H1 (cell line): ENCODE data around the gene MAPK9. TPM values are rescaled to one million over a fixed set of nuclear protein-coding genes. Genes with fewer than 3 reads are reported as not detected.
A peak's percentile ranks its signal among the peaks of the same experiment; 100 is the strongest.

Experiments
- CTCF ChIA-PET: fragments of 300-600 bp; sonication (Branson Sonifier 250); formaldehyde crosslinking; loops from one replicate; lab custom pipeline; 2021; ENCODE audit not compliant: partially characterized antibody; lab: Charles Lee
- POLR2A ChIA-PET: fragments of 300-600 bp; sonication (Branson Sonifier 250); formaldehyde crosslinking; loops from one replicate; lab custom pipeline; 2021; ENCODE audit warnings: inconsistent platforms; ENCODE audit not compliant: partially characterized antibody; lab: Charles Lee
- DNase-seq, 2 experiments: peaks; one replicate each; pipeline versions ENCODE4 v3.0.0 to v3.0.0-alpha.2; 2010 to 2022; ENCODE audit warnings: low spot score in 2 of 2, low read depth in 1 of 2, mixed read lengths in 1 of 2
- FAIRE-seq: peaks from 2 replicates; lab custom pipeline; 2011; peaks lifted over from hg19 to GRCh38; lab: Jason Lieb, UNC
- H2AFZ ChIP-seq: 2 replicates; pipeline ENCODE4 v1.8.1; 2012; ENCODE audit warnings: low read length, inconsistent platforms
- H2AK5ac ChIP-seq: 2 replicates; pipeline ENCODE4 v1.6.1; 2013; ENCODE audit warnings: low read depth, low read length
- H2BK120ac ChIP-seq: replicated peaks from 2 replicates; pipeline ENCODE3; 2013; ENCODE audit warnings: low read depth, low read length, inconsistent platforms
- H2BK12ac ChIP-seq: 2 replicates; pipeline ENCODE4 v1.6.1; 2013; ENCODE audit warnings: low read depth, low read length
- H2BK15ac ChIP-seq: 2 replicates; pipeline ENCODE4 v1.6.1; 2013; ENCODE audit warnings: low read length
- H2BK20ac ChIP-seq: 2 replicates; pipeline ENCODE4 v1.6.1; 2013; ENCODE audit warnings: low read length
- H2BK5ac ChIP-seq: 2 replicates; pipeline ENCODE4 v1.6.1; 2013; ENCODE audit warnings: low read depth, low read length
- H3K14ac ChIP-seq: 2 replicates; pipeline ENCODE4 v1.6.1; 2013; ENCODE audit warnings: inconsistent platforms; ENCODE audit not compliant: insufficient read length
- H3K18ac ChIP-seq: 2 replicates; pipeline ENCODE4 v1.6.1; 2013; ENCODE audit warnings: low read length; ENCODE audit errors: extremely low read depth
- H3K23ac ChIP-seq: 2 replicates; pipeline ENCODE4 v1.6.1; 2013; ENCODE audit warnings: inconsistent platforms; ENCODE audit not compliant: insufficient read length
- H3K23me2 ChIP-seq: 2 replicates; pipeline ENCODE4 v1.6.1; 2013; ENCODE audit warnings: low read depth, low read length
- H3K27ac ChIP-seq: 2 replicates; pipeline ENCODE4 v1.6.1; 2011; ENCODE audit warnings: low read depth, low read length, inconsistent platforms
- H3K27me3 ChIP-seq, 4 experiments: replicated peaks in 1 of 4; 1 replicate in 1 of 4; 2 replicates in 3 of 4; pipeline versions ENCODE4 v1.6.1 to v1.8.1; 2011 to 2013; ENCODE audit warnings: low read length in 3 of 4, mild to moderate bottlenecking in 3 of 4, inconsistent platforms in 2 of 4, mixed read lengths in 2 of 4, moderate library complexity in 1 of 4; ENCODE audit not compliant: control insufficient read depth in 3 of 4, insufficient read depth in 3 of 4; ENCODE audit errors: extremely low read depth in 1 of 4
- H3K36me3 ChIP-seq, 4 experiments: 2 replicates each; pipeline versions ENCODE4 v1.6.1 to v1.8.1; 2011 to 2013; ENCODE audit warnings: mild to moderate bottlenecking in 4 of 4, low read length in 3 of 4, moderate library complexity in 2 of 4, control low read depth in 1 of 4, inconsistent platforms in 1 of 4; ENCODE audit not compliant: insufficient read depth in 4 of 4, control insufficient read depth in 2 of 4
- H3K4ac ChIP-seq: replicated peaks from 2 replicates; pipeline ENCODE3; 2013; ENCODE audit warnings: low read length, low read depth, mixed read lengths, inconsistent platforms; ENCODE audit not compliant: insufficient read length
- H3K4me1 ChIP-seq, 4 experiments: replicated peaks in 1 of 4; 1 replicate in 1 of 4; 2 replicates in 3 of 4; pipeline versions ENCODE4 v1.6.1 to v1.8.1; 2011 to 2013; ENCODE audit warnings: low read length in 3 of 4, inconsistent platforms in 2 of 4, mixed read lengths in 1 of 4; ENCODE audit not compliant: insufficient read depth in 4 of 4, control insufficient read depth in 3 of 4
- H3K4me2 ChIP-seq, 2 experiments: 2 replicates each; pipeline versions ENCODE4 v1.6.1 to v1.8.1; 2011 to 2013; ENCODE audit warnings: low read depth in 2 of 2, low read length in 2 of 2, control low read depth in 1 of 2, inconsistent platforms in 1 of 2, mild to moderate bottlenecking in 1 of 2; ENCODE audit not compliant: insufficient read depth in 1 of 2
- H3K4me3 ChIP-seq, 4 experiments: fragments of 200-600, 300-600 bp in 1 of 4; sonication (generic), shearing (Covaris generic), sonication (Bioruptor Twin) in 1 of 4; 2 replicates each; pipeline versions ENCODE4 v1.5.1 to v1.8.1; 2011 to 2016; ENCODE audit warnings: low read length in 4 of 4, low read depth in 3 of 4, control low read depth in 2 of 4, inconsistent platforms in 2 of 4, mild to moderate bottlenecking in 2 of 4, mixed read lengths in 1 of 4, moderate library complexity in 1 of 4; ENCODE audit not compliant: insufficient read depth in 2 of 4; ENCODE audit errors: extremely low read depth in 1 of 4
- H3K56ac ChIP-seq: replicated peaks from 2 replicates; pipeline ENCODE3; 2013; ENCODE audit warnings: low read depth, mild to moderate bottlenecking, mixed read lengths, low read length, inconsistent platforms; ENCODE audit not compliant: insufficient read length
- H3K79me1 ChIP-seq: 2 replicates; pipeline ENCODE4 v1.6.1; 2013; ENCODE audit warnings: low read depth, low read length, control low read depth
- H3K79me2 ChIP-seq, 2 experiments: 2 replicates each; pipeline versions ENCODE4 v1.6.1 to v1.8.1; 2012 to 2013; ENCODE audit warnings: low read length in 2 of 2, mild to moderate bottlenecking in 2 of 2, inconsistent platforms in 1 of 2; ENCODE audit not compliant: insufficient read depth in 2 of 2, control insufficient read depth in 1 of 2
- H3K9ac ChIP-seq, 4 experiments: replicated peaks in 1 of 4; 1 replicate in 1 of 4; 2 replicates in 3 of 4; pipeline versions ENCODE4 v1.6.1 to v1.8.1; 2011 to 2013; ENCODE audit warnings: low read depth in 3 of 4, low read length in 3 of 4, control low read depth in 2 of 4, mild to moderate bottlenecking in 2 of 4, moderate library complexity in 2 of 4, inconsistent platforms in 1 of 4; ENCODE audit errors: extremely low read depth in 1 of 4
- H3K9me3 ChIP-seq, 2 experiments: 2 replicates each; pipeline versions ENCODE4 v1.6.1 to v1.8.1; 2012 to 2013; ENCODE audit warnings: mild to moderate bottlenecking in 2 of 2, moderate library complexity in 2 of 2, control low read depth in 1 of 2, inconsistent platforms in 1 of 2, low read depth in 1 of 2, low read length in 1 of 2, mixed read lengths in 1 of 2; ENCODE audit not compliant: insufficient read depth in 2 of 2
- H4K20me1 ChIP-seq, 2 experiments: replicated peaks in 1 of 2; 2 replicates each; pipeline versions ENCODE3 to v1.8.1; 2011 to 2013; ENCODE audit warnings: inconsistent platforms in 2 of 2, low read length in 2 of 2, mild to moderate bottlenecking in 1 of 2; ENCODE audit not compliant: insufficient read depth in 2 of 2, control insufficient read depth in 1 of 2
- H4K5ac ChIP-seq: 2 replicates; pipeline ENCODE4 v1.6.1; 2013; ENCODE audit warnings: low read length, low read depth, mixed read lengths, inconsistent platforms; ENCODE audit not compliant: insufficient read length
- H4K8ac ChIP-seq: 2 replicates; pipeline ENCODE4 v1.8.0; 2013; ENCODE audit warnings: mild to moderate bottlenecking, moderate library complexity, low read length, inconsistent platforms; ENCODE audit not compliant: insufficient read depth; ENCODE audit errors: extremely low read depth
- H4K91ac ChIP-seq: replicated peaks from 2 replicates; pipeline ENCODE3; 2013; ENCODE audit warnings: low read length, mixed read lengths, inconsistent platforms; ENCODE audit not compliant: insufficient read length
- BRCA1 ChIP-seq: IDR thresholded peaks from 2 replicates; pipeline ENCODE4 v1.6.1; 2012; ENCODE audit warnings: low read depth, low read length, improper control_type of control experiment
- CBX5 ChIP-seq: fragments of 300-800, 300-1000 bp; sonication (generic); IDR thresholded peaks from 2 replicates; pipeline ENCODE4 v1.7.1; 2016; ENCODE audit warnings: antibody characterized with exemption, low read length, low read depth
- CBX8 ChIP-seq: fragments of 300-800, 300-1000 bp; sonication (generic); IDR thresholded peaks from 2 replicates; pipeline ENCODE4 v1.7.1; 2016; ENCODE audit warnings: low read depth, low read length, borderline replicate concordance
- EP300 ChIP-seq, 2 experiments: IDR thresholded peaks; 1 replicate in 1 of 2; 2 replicates in 1 of 2; pipeline ENCODE4 v1.6.1; 2011 to 2012; ENCODE audit warnings: low read depth in 2 of 2, low read length in 2 of 2, mild to moderate bottlenecking in 2 of 2, borderline replicate concordance in 1 of 2, inconsistent platforms in 1 of 2, moderate library complexity in 1 of 2
- GTF2F1 ChIP-seq: IDR thresholded peaks from 2 replicates; pipeline ENCODE4 v1.6.1; 2012; ENCODE audit warnings: low read depth, low read length, improper control_type of control experiment, borderline replicate concordance
- KDM1A ChIP-seq: fragments of 200-600, 300-600 bp; sonication (generic); IDR thresholded peaks from 2 replicates; pipeline ENCODE4 v1.7.1; 2016; ENCODE audit warnings: mild to moderate bottlenecking, low read length, borderline replicate concordance
- KDM4A ChIP-seq: IDR thresholded peaks from one replicate; pipeline ENCODE4 v1.7.1; 2012; ENCODE audit warnings: low read depth, mild to moderate bottlenecking, moderate library complexity, low read length, inconsistent platforms; ENCODE audit not compliant: severe bottlenecking
- POU5F1 ChIP-seq: IDR thresholded peaks from 2 replicates; pipeline ENCODE4 v1.6.1; 2011; ENCODE audit warnings: low read depth, mild to moderate bottlenecking, low read length, moderate library complexity
- RXRA ChIP-seq: IDR thresholded peaks from 2 replicates; pipeline ENCODE4 v1.6.1; 2011; ENCODE audit warnings: low read depth, mild to moderate bottlenecking, low read length, moderate library complexity; ENCODE audit not compliant: insufficient read depth
- TAF1 ChIP-seq: IDR thresholded peaks from 2 replicates; pipeline ENCODE4 v1.6.1; 2011; ENCODE audit warnings: mild to moderate bottlenecking, low read depth, low read length
- TAF7 ChIP-seq: optimal IDR thresholded peaks from 2 replicates; pipeline ENCODE3; 2011; ENCODE audit warnings: low read depth, mild to moderate bottlenecking, inconsistent platforms, low read length, moderate library complexity, borderline replicate concordance
- TBP ChIP-seq: IDR thresholded peaks from 2 replicates; pipeline ENCODE4 v1.6.1; 2011; ENCODE audit warnings: low read depth, low read length, improper control_type of control experiment
- WGBS, 2 experiments: shearing (Covaris generic) in 1 of 2; methylation state at CpG; one replicate each; pipeline versions ENCODE4 v1.1.6 to v1.1.7; 2013 to 2015; ENCODE audit warnings: low lambda C conversion rate in 2 of 2, mixed read lengths in 2 of 2, inconsistent platforms in 1 of 2, low coverage in 1 of 2, missing lambda C conversion rate in 1 of 2; ENCODE audit not compliant: insufficient replicate concordance in 2 of 2, insufficient coverage in 1 of 2, insufficient read length in 1 of 2; ENCODE audit errors: extremely low coverage in 1 of 2, missing lambda C conversion rate in 1 of 2; 5-methylcytosine and 5-hydroxymethylcytosine counted together
- polyA plus RNA-seq, 7 experiments: library from polyadenylated mRNA; depleted of rRNA in 3 of 7; stranded (reverse) in 5 of 7; unstranded in 2 of 7; fragments of >200 nt in 5 of 7; fragments of 200-250 nt in 2 of 7; gene quantifications; 1 replicate in 5 of 7; 2 replicates in 1 of 7; 4 replicates in 1 of 7; pipeline versions ENCODE4 v1.2.1 to v1.2.3, GENCODE V29; 2011 to 2013; ENCODE audit warnings: missing spikeins in 2 of 7, mixed read lengths in 2 of 7
- total RNA-seq: library from RNA; stranded (reverse); fragmentation: NEBNext Ultra II Directional; extraction: Animal tissue kit (Norgen Biotek cat#: 25700); gene quantifications from 2 replicates; pipeline ENCODE4 v1.2.1, GENCODE V29; 2021
- TF ChIP-seq, protein P1 (sequence below): IDR thresholded peaks from 2 replicates; pipeline ENCODE4 v1.6.1; 2012; ENCODE audit warnings: inconsistent platforms

MAPK9 gene
- total and polyA plus RNA-seq, 2 of the 8 experiments (the other 6 are each of a cell fraction or from before 2014, with no cell fraction given): 22.3 to 43.7 TPM

DNA sequence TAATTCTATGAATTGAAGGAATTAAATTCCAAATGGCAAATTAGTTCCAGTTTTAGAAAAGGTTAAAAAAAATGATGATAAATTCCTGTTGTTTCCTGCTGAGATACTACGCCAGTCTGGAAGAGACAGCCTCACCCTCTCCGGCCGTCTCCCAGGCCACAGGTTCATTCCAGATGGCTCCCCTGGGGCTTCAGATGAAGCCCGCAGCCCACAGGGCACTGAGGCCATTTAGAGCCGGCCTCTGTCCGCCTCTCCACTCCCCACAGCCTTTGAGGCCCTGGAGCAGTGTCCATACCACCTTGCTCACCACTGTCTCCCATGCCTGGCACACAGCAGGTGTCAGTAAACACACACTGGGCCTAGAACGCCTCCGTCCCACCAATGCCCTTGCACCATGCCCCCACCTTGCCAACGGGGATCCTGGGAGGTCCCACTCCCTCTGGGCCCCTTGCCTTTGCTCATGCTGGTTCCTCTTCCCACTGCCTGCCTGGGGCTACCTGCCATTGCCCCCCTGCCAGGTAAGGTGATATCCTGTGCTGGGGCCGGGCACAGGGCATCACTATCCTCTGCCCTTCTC, 35.2 kb upstream of the MAPK9 start:
- H2BK5ac ChIP-seq: no peak overlapping the region
- WGBS, 2 experiments: 98% methylated on average over 10 of the region's 10 CpGs; no CpG with 5 or more reads in 1 of the 2 experiments
- no peak overlapping the region for H2BK15ac ChIP-seq
- H2BK12ac ChIP-seq: no peak overlapping the region
- no peak overlapping the region for H3K18ac ChIP-seq
- no peak overlapping the region for H3K9ac ChIP-seq
- FAIRE-seq (no peak), DNase-seq (no peak)
- no peaks in the 10 kb centered on the region for H3K79me2 ChIP-seq
- no peaks in the 10 kb centered on the region for H3K79me1 ChIP-seq
- no peak overlapping the region for H4K91ac ChIP-seq
- no peak overlapping the region for H2AK5ac ChIP-seq
- H4K20me1 ChIP-seq: peaks cover 0 to 9% of the 10 kb centered on the region in 2 experiments
- H3K23ac ChIP-seq: no peak overlapping the region
- peak overlapping the region; percentile 4; the same call in 1 of the 2 replicates for H3K27ac ChIP-seq
- H3K9me3 ChIP-seq: no peaks in the 10 kb centered on the region
- ChIA-PET CTCF (interaction anchor here (2.4 to 14.0 kb wide), 2 partner anchors 9 to 33 kb away, joined by 8 to 192 read pairs; no protein-coding TSS in a partner anchor), POLR2A (no interaction called here)
- no peak overlapping the region for H2BK120ac ChIP-seq
- H3K4me1 ChIP-seq: peaks cover 12 to 16% (median 13%) of the 10 kb centered on the region in 4 experiments
- peaks cover 42 to 85% (median 67%) of the 10 kb centered on the region in 4 experiments for H3K36me3 ChIP-seq
- no peak overlapping the region for H3K4me2 ChIP-seq
- H3K4ac ChIP-seq: no peak overlapping the region
- peak overlapping the region; percentile 43; the same call in 1 of the 2 replicates for H4K8ac ChIP-seq
- H3K14ac ChIP-seq: no peak overlapping the region
- H4K5ac ChIP-seq: no peak overlapping the region
- H3K4me3 ChIP-seq: no peak overlapping the region
- H3K23me2 ChIP-seq: no peaks in the 10 kb centered on the region
- no peak overlapping the region for H3K56ac ChIP-seq
- no peak overlapping the region for H2BK20ac ChIP-seq
- H2AFZ ChIP-seq: no peak overlapping the region
- H3K27me3 ChIP-seq: no peaks in the 10 kb centered on the region
- TF ChIP-seq CBX5 (no peak), TBP (no peak), CBX8 (no peak), TAF7 (no peak), RXRA (no peak), TAF1 (no peak), GTF2F1 (no peak), KDM4A (no peak), POU5F1 (no peak), BRCA1 (no peak), EP300 (IDR thresholded peaks at IDR 0.05; ENCODE audit: borderline replicate concordance in 1 of 2, low read depth in 2 of 2, low read length in 2 of 2) (no peak), KDM1A (no peak)
- TF ChIP-seq, protein P1, sequence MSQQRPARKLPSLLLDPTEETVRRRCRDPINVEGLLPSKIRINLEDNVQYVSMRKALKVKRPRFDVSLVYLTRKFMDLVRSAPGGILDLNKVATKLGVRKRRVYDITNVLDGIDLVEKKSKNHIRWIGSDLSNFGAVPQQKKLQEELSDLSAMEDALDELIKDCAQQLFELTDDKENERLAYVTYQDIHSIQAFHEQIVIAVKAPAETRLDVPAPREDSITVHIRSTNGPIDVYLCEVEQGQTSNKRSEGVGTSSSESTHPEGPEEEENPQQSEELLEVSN: no peak
